HL-60/S4 treated with phorbol 12-myristate 13-acetate at 8.2 ng/mL for 4 days and 3 days (cell line): ENCODE measurements around the gene CAMTA1.
"Not testable (repeated sequence)": the region's sequence is repeated elsewhere in the genome, so short reads cannot be mapped to it uniquely, and the experiment has no call there.

Experiments used
- in situ Hi-C: fragments of 300-500 bp; cut with MboI; formaldehyde crosslinking; loops from 2 replicates; pipeline ENCODE4 v1.15.0; 2022; ENCODE audit warnings: low sequenced_read_pairs

CAMTA1 gene

GRCh38 chr1:7407980-7408770, 622.9 kb downstream of the CAMTA1 start:
- in situ Hi-C loops = no loop called here

DNA sequence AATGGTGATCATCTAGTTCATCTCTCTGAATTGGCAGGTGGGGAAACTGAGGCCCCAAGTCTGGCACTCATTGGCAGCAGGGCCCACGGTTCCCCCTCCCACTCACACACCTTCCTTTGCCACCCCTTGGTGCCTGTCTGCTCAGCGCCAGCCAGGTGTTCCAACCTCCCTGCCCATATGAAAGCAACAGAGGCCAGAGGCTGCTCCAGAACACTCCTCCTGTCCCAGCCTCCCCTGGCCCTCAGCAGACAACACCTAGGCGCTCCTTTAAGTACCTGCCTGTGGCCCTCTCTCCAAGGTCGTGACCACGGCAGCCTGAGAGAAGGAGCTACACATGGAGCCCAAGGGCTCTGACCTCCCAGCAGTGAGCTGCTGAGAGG, 623.5 kb downstream of the CAMTA1 start:
- in situ Hi-C loops = no loop called here

DNA sequence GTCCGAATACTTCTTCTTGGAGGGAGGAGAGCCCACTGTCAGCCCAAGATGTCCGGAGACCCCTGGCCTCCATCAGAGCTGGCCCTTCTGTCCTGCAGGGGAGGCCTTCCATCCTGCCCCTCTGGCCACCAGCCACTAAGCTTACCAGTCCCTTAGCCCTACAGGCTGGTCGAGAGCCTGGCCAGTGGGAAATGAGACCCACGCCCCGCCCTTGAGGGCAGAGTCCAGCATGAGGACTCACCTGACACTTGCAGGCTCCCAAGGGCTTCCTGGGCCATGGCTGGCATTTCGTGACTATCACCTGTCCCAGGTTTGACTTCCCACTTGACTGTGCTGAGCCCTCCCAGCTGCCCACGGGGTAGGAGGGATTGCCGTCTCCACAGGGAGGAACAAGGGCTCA, 624.0 kb downstream of the CAMTA1 start:
- in situ Hi-C loops = no loop called here

DNA sequence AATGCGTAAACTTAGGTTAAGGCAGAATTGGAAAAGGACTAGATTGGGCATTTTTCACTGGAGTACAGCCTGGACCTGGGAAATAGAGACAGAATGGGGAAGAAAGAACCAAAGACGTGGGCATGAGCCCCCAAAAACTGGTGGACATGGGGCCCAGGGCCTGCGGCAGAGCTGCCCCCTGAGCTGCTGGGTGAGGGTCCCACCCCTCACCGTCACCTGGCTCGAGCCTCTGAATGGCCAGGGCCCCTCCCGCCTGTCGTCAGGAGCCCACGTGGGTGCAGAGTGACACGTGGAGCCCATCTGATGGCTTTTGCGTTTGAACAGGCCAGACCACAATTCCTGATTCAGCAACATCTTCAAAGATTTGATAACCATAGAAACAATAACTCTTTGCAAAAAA, 624.9 kb downstream of the CAMTA1 start:
- in situ Hi-C loops = no loop called here

- in situ Hi-C loops = not testable (repeated sequence)
Measured at GRCh38 chr1:7417618-7418017, 632.4 kb downstream of the CAMTA1 start.

GRCh38 chr1:7418442-7419080, 633.3 kb downstream of the CAMTA1 start:
- in situ Hi-C loops = no loop called here

- in situ Hi-C loops = no loop called here
Measured at GRCh38 chr1:7420098-7420445, 634.8 kb downstream of the CAMTA1 start.

GRCh38 chr1:7420470-7421100, 635.3 kb downstream of the CAMTA1 start:
- in situ Hi-C loops = no loop called here

DNA sequence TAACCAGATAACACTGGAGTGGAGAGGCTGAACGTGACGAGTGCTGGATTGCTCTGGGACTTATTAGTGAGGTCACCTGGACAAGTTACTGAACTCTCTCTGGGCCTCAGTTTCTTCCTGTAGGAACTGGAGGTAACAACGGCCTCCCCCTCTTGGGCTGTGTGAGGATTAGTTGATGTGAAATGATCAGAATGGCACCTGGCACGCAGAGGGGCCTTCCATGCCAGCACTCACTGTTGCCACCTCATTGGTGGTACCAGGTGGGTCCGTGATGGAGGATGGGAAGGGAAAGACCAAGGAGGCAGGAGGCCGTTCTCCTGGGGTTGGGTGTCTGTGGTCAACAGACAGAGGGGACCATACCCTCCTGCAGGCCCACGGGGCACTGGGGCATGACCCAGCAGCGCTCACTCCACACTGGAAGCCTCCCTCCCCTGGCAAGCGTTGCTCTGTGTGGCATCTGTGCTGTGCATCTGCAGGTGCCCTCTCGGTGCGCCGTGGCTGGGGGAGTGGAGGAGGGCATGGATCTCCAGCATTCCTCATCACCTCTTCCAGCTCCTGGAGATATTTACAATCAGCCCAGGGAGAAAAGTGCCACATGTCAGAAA, 636.3 kb downstream of the CAMTA1 start:
- in situ Hi-C loops = no loop called here

DNA sequence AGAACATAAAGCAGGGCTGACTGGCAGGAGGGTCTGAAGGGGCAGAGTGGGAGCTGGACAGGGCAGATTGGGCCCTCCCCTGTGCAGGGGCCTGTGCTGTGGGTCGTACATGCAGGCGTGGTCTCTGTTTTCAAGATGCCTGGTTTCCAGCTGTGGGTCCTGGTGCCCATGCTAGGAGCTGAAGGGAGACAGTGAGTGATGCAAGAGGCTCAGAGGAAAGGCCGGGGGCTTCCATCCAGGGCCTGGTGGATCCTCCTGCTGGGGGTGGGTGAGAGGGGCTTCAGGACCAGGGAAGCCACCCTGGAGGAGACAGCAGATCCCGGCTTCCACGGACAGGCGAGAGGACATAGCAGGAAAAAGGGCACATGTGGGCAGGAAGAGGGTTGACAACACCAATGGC, 636.8 kb downstream of the CAMTA1 start:
- in situ Hi-C loops = no loop called here

DNA sequence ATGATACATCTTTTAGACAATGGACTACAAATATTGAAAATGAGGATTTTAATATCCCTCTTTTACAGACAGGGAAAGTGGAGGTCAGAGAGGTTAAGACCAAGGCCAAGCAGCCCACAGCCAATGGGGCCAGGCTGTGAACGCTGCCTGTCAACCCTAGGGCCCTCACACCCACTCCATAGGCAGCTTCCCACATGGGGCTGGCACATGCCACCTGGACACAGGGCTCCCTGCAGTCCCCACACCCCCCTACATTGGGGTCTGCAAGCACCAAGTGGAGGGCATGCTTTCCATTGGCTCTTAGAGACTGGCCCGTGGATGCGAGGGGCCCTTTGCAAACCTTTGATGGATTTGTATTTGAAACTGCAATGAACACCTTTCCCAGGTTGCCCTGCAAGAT, 637.3 kb downstream of the CAMTA1 start:
- in situ Hi-C loops = no loop called here

DNA sequence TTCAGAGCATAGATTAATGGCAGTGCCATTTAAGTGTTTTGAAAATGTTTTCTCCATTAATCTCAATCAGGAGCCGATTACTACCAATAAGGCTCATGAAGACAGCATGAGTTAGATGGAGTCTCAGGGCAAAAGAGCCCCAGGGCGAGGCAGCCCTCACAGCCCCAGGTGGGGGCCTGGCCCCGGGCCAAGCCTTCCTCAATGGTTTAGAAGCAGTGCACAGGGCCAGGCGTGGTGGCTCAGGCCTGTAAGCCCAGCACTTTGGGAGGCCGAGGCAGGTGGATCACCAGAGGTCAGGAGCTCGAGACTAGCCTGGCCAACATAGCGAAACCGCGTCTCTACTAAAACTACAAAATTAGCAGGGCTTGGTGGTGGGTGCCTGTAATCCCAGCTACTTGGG, 637.7 kb downstream of the CAMTA1 start:
- in situ Hi-C loops = no loop called here

GRCh38 chr1:7424352-7424890, 639.2 kb downstream of the CAMTA1 start:
- in situ Hi-C loops = no loop called here

DNA sequence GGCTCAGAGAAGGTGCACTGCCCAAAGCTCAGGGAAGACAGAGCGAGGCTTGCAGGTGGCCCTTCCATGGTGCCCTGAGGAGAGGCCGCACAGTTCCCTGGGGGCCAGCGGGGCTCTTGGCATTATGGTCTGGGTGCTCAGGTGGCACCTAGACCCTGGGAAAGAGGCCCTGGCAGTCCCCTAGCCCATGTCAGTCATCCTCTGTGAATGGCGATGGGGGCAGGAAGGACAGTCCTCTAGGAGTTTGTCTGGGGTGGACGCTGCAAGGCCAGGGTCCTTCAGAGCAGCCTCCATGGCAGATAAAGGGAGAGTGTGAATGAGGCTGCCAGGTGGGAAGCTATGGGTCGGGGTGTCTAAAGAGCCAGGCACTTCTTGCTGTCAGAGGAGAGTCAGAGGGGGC, 640.0 kb downstream of the CAMTA1 start:
- in situ Hi-C loops = no loop called here

GRCh38 chr1:7425771-7426170, 640.5 kb downstream of the CAMTA1 start:
- in situ Hi-C loops = no loop called here

GRCh38 chr1:7426780-7427604, 641.7 kb downstream of the CAMTA1 start:
- in situ Hi-C loops = no loop called here

GRCh38 chr1:7427605-7428300, 642.5 kb downstream of the CAMTA1 start:
- in situ Hi-C loops = no loop called here

- in situ Hi-C loops = no loop called here
Measured at GRCh38 chr1:7429290-7429689, 644.0 kb downstream of the CAMTA1 start.

DNA sequence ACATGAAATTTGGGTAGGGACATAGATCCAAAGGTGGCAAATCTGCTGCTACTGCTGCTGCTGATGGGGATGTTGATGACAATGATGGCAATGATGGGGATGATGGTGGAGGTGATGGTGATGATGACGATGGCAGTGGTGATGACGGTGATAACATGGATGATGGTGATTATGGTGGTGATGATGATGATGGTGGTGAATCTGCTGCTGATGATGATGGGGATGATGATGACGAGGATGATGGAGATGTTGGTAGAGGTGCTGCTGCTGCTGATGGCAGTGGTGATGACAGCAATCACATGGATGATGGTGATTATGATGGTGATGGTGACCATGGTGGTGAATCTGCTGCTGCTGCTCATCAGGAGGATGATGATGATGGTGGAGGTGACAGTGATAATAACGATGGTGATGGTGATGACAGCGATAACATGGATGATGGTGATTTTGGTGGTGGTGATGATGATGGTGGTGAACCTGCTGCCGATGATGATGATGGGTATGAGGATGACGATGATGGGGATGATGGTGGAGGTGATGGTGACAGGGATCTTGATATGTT, 644.9 kb downstream of the CAMTA1 start:
- in situ Hi-C loops = no loop called here

- in situ Hi-C loops = no loop called here
Measured at GRCh38 chr1:7430691-7431090, 645.4 kb downstream of the CAMTA1 start.
